Rectal smooth muscle tissue (tissue), 1 donor: ENCODE data around the gene INSYN1.

ENCODE experiments used
- H3K27ac ChIP-seq: one replicate; pipeline ENCODE4 v1.7.0; 2013; ENCODE audit warnings: low read depth, low read length, inconsistent platforms
- H3K27me3 ChIP-seq: one replicate; pipeline ENCODE4 v1.7.0; 2013; ENCODE audit warnings: low read length; ENCODE audit not compliant: control insufficient read depth, insufficient read depth
- H3K36me3 ChIP-seq: one replicate; pipeline ENCODE4 v1.7.0; 2013; ENCODE audit warnings: low read length; ENCODE audit not compliant: control insufficient read depth, insufficient read depth
- H3K4me1 ChIP-seq: one replicate; pipeline ENCODE4 v1.7.0; 2013; ENCODE audit warnings: low read length; ENCODE audit not compliant: control insufficient read depth, insufficient read depth
- H3K4me3 ChIP-seq: one replicate; pipeline ENCODE4 v1.7.0; 2013; ENCODE audit warnings: low read length
- H3K9ac ChIP-seq: one replicate; pipeline ENCODE4 v1.7.0; 2013; ENCODE audit warnings: low read length

INSYN1 gene

GRCh38 chr15:73751899-73752805 lies 999 bp downstream of the INSYN1 start:
- H3K4me3 ChIP-seq, result peak overlapping the region; percentile 53
- H3K4me1 ChIP-seq, result peaks cover 3% of the 10 kb centered on the region
- no peaks in the 10 kb centered on the region for H3K36me3 ChIP-seq
- H3K27ac ChIP-seq, result no peak overlapping the region
- no peak overlapping the region for H3K9ac ChIP-seq
- H3K27me3 ChIP-seq, result peaks cover 2% of the 10 kb centered on the region

DNA sequence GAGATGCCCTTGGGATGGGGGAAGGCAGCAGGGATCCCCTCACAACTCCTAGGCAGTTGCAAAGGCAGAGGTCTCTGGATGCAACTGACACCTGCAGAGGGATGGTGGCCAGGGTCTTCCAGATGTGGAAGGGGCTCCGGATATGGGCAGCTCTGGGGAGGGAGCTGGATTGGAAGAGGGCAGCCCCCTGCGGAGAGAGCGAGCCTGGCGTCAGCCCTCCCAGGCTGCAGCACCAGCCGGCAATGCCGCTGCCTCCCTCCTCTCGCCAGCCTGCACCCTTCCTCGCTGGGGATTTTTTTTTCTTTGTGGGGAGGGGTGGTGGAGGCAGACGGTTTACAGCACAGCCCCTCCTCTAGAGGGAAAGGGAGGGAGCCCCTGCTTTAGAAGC lies 1.6 kb downstream of the INSYN1 start:
- Histone ChIP-seq H3K4me3 (peak overlapping the region; percentile 48), H3K4me1 (peaks cover 3% of the 10 kb centered on the region), H3K9ac (no peak overlapping the region), H3K27me3 (peaks cover 2% of the 10 kb centered on the region), H3K27ac (no peak overlapping the region), H3K36me3 (no peaks in the 10 kb centered on the region)

GRCh38 chr15:73750951-73751350 lies 2.2 kb downstream of the INSYN1 start:
- Histone ChIP-seq H3K9ac (no peak overlapping the region), H3K4me1 (peaks cover 3% of the 10 kb centered on the region), H3K27ac (no peak overlapping the region), H3K4me3 (no peak overlapping the region), H3K36me3 (no peaks in the 10 kb centered on the region), H3K27me3 (peaks cover 2% of the 10 kb centered on the region)

- no peak overlapping the region for H3K27ac ChIP-seq
- no peak overlapping the region for H3K9ac ChIP-seq
- no peak overlapping the region for H3K4me3 ChIP-seq
- no peaks in the 10 kb centered on the region for H3K36me3 ChIP-seq
- peaks cover 2% of the 10 kb centered on the region for H3K27me3 ChIP-seq
- peaks cover 3% of the 10 kb centered on the region for H3K4me1 ChIP-seq
Observed at GRCh38 chr15:73750438-73750837, 2.7 kb downstream of the INSYN1 start.

DNA sequence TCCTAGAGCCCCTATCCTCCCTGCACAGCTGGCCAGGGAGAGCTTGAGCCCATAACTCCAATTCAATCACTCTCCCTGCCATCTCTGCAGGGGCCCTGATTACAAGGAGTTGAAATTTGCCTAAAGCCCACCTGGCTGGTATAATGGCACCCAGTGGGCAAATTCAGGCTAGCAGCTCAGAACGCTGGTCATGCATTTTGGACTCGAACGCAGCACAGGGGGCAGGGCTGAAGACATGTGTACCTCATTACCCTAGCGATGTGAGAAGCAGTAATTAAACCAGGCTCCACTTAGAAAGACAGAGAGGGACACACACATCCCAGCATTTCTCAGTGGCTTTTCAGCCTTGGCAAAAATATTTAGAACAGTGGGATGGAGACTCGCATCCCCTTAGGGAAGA lies 3.2 kb downstream of the INSYN1 start:
- no peak overlapping the region for H3K27ac ChIP-seq
- no peak overlapping the region for H3K4me3 ChIP-seq
- H3K4me1 ChIP-seq, result peaks cover 3% of the 10 kb centered on the region
- no peaks in the 10 kb centered on the region for H3K36me3 ChIP-seq
- H3K9ac ChIP-seq, result no peak overlapping the region
- peaks cover 2% of the 10 kb centered on the region for H3K27me3 ChIP-seq

DNA sequence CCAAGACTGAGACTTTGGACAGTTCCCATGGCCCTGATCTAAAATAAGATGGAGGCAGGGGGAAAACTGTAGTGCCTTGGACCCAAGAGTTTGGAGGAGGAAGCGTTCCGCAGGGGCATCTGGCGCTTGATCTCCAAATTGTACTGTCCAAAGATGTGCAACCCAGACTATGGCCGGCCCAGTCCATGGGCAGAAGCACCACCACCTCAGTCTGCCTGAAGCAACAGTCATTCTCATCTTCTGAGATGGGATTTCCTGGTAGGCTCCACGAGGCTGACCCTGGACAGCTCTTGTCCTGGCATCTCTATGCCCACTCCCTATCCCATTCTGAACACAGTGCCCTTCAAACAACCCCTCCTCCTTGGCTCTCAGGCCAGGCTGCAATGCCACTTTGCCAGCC lies 3.6 kb downstream of the INSYN1 start:
- Histone ChIP-seq H3K4me1 (peaks cover 3% of the 10 kb centered on the region), H3K27me3 (peaks cover 2% of the 10 kb centered on the region), H3K4me3 (no peak overlapping the region), H3K27ac (no peak overlapping the region), H3K9ac (no peak overlapping the region), H3K36me3 (no peaks in the 10 kb centered on the region)

GRCh38 chr15:73748730-73749129 lies 4.4 kb downstream of the INSYN1 start:
- Histone ChIP-seq H3K9ac (no peak overlapping the region), H3K27ac (no peak overlapping the region), H3K4me3 (no peak overlapping the region), H3K4me1 (peaks cover 3% of the 10 kb centered on the region), H3K36me3 (no peaks in the 10 kb centered on the region), H3K27me3 (peaks cover 2% of the 10 kb centered on the region)

- H3K4me3 ChIP-seq, result no peak overlapping the region
- peaks cover 3% of the 10 kb centered on the region for H3K4me1 ChIP-seq
- H3K27ac ChIP-seq, result no peak overlapping the region
- H3K36me3 ChIP-seq, result no peaks in the 10 kb centered on the region
- no peak overlapping the region for H3K9ac ChIP-seq
- peaks cover 2% of the 10 kb centered on the region for H3K27me3 ChIP-seq
Observed at GRCh38 chr15:73747847-73748590, 5.1 kb downstream of the INSYN1 start.

DNA sequence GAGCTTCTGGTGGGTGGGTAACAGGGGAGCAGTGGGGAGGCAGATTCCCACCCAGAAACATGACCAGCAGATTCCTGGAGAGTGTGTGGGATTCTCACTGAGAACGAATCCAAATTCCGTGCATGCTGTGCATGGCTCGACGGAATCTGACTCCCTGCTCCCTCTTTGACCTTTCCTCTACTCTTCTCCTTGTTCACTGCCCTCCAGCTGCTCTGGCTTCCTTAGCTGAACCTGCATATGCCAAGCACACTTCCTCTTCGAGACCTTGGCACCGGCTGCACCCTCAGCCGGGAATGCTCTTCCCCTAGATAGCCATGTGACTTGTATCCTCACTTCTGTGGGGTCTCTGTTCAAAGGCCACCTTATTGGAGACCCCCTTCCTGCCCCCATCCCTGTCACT lies 6.3 kb downstream of the INSYN1 start:
- Histone ChIP-seq H3K4me1 (peaks cover 3% of the 10 kb centered on the region), H3K27ac (no peak overlapping the region), H3K9ac (no peak overlapping the region), H3K27me3 (peaks cover 2% of the 10 kb centered on the region), H3K36me3 (no peaks in the 10 kb centered on the region), H3K4me3 (no peak overlapping the region)

DNA sequence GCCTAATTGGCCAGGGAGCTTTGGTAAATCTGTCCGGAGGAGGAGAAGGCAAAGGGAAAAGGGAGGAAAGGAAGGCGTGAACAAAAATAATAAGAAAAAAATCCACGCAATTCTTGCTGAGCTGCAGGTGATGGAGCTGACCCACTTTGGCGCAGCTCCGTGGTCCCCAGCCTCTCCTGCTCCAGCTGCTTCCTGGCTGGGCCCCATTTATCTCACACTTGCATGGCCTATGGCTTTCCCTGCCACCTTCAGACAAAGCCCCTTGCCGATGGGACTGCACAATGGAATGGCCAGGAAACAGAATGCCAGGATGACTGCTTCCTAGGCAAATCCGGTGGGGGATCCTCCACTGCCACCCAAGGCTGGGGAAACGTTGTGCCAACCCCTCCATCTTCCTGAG lies 6.9 kb downstream of the INSYN1 start:
- Histone ChIP-seq H3K4me3 (no peak overlapping the region), H3K9ac (no peak overlapping the region), H3K27ac (no peak overlapping the region), H3K4me1 (no peaks in the 10 kb centered on the region), H3K36me3 (no peaks in the 10 kb centered on the region), H3K27me3 (peaks cover 2% of the 10 kb centered on the region)

GRCh38 chr15:73745073-73745472 lies 8.1 kb downstream of the INSYN1 start:
- Histone ChIP-seq H3K27me3 (peaks cover 2% of the 10 kb centered on the region), H3K27ac (no peak overlapping the region), H3K4me1 (no peaks in the 10 kb centered on the region), H3K4me3 (no peak overlapping the region), H3K9ac (no peak overlapping the region), H3K36me3 (no peaks in the 10 kb centered on the region)

DNA sequence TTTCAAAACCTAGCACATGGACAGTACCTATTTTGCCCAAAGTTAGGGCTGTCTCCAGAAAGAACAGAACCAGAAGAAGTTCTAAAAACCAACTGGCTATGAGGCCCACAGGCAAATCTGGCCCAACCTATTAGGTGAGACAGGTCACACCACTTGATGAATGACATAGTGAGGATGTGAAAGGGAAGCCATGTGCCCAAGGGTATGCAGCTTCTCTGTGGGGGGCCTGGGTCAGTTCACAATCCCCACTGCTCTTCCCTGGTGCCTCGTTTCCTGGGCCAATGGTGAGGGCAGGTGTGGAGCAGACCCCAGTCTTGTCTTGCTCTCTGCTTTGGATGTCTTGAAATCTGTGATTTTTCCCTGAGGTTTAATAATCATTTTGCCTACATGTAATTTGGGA lies 8.9 kb downstream of the INSYN1 start:
- no peak overlapping the region for H3K9ac ChIP-seq
- no peaks in the 10 kb centered on the region for H3K36me3 ChIP-seq
- no peak overlapping the region for H3K27ac ChIP-seq
- peaks cover 2% of the 10 kb centered on the region for H3K27me3 ChIP-seq
- no peak overlapping the region for H3K4me3 ChIP-seq
- H3K4me1 ChIP-seq, result no peaks in the 10 kb centered on the region
